Measurements from ENCODE around the gene ZNF749.
A peak's percentile ranks its signal among the peaks of the same experiment; 100 is the strongest.

The ZNF749 gene

DNA sequence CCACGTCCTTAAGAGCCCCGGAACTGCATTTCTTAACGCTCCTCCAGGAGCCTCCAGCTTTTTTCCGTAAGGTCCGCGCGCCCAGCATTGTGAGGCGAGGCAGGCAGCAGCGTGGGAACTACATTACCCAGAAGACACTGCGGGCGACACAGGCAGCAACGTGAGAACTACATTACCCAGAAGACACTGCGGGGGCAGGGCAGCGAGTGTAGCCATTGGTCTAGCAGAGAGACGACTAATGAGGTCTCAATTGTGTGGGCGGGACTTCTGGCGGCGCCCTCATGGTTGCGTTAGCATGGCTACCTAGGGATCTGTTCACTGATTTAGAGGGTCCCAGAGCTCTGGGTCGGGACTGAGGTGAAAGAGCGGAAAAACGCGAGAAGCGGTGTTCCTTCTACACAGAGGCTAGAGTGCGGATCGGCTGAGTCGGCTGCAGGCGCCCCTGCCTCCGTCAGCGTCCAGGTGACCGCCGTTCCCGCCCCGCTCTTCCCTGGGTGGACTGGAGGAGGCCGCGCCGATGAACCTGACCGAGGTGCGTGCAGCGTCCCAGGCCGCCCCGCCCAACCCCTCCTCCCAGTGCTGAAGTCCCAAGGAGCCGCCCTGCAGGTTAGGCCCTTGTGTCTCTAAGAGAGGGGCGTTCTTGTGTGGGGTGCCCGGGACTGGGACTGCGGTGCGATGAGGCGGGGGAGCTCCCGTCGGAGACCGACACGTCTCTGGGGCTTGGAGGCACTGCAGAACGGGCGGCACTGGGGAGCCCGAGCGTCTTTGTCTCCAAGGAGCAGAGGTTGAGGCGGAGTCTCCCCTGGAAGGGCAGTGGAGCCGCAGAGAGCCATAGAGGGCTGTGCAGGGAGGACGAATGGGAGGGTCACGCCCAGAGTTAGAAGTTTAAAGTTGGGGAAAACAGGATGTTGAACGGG, at the start of gene ZNF749:
ZNF749 (plus strand) TSS at position 264 of the 917 bp plus-strand sequence; CDS start at position 518, 254 bp downstream.
- peak; percentile 75 to 96 for DNase-seq

DNA sequence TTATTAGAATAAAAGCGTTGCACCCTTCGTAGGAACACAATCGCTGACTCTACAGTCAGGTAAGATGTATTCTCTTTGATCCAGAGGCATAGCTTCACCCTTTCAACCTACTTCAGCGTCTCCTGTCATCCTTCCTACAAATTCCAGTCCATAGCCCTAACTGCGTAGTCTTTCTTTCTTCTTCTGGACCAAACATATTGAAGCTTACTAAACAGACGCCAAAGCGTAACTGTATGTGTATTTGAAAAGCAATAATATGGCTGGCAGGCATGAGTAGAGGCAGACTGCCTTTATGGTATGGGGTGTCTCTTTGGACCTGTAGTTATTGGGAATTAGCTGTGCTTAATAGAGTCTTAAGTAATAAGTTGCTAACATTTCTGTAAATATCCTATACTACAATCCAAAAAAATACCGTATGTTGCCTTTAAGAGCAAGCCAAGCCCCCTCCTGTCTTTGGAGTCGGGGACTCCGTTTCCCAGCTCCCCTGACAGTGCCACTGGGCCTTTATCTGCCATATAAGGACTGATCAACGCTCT, 45.9 kb upstream of the ZNF749 start:
- DNase-seq: no peak

DNA sequence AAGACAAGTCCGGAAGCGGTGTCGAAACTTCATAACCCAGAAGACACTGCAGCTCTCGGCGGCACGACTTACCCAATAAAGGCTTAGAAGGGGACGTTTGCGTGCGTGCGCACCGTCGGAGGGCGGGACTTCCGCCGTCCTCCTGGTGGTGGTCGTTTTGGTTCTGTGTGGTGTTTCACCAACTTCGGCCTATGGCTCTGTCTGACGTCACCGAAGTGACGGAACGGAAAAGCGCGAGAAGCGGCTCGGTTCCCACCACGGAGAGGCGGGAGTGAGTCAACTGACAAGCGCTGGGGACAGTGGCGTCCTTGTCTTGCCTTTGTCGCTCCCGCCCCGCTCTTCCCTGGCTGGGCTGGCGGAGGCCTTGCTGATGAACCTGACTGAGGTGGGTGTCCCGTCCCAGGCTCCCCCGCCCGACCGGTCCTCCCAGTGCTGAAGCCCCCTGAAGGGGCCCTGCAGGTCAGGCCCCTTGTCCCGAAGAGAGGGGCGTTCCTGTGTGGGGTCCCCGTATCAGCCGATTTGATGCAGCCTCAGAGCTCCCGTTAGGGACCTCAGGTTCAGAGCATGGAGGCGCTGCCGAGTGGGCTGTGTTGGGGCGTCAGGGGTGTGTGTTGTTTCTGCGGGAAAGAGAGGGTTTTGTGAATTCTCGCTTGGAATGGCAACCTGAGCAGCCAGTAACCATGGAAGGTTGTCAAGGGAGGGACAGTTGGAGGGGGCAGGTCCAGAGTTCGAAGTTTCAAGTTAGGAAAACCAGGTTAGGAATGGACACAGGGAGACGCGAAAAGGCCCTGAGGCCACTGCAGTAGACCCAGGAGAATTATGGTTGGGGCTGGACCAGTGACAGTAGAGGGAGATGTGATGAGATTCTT, 45.2 kb upstream of the ZNF749 start, which contains the start of gene ZNF548:
ZNF548 (plus strand) TSS at position 125 of the 869 bp plus-strand sequence; CDS start at position 371, 246 bp downstream.
- DNase-seq: peak; percentile 99

DNA sequence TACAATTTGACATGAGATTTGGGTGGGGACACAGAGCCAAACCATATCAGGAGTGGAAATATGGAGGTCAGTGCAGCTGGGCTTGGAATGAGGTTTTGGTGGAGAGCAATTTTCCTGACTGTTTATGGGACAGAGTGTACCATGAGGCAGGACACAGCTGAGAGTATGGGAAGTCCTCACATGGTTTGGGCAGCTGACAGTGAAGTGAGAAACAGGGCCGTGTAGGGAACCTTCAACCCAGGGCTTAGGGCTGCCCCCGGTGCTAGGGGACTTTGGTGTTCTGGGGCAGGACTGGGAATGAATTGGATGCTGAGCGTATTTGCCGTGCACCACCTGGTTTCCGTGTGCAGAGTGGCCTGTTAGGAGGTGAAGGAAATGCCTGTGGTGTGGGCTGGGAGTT, 39.4 kb upstream of the ZNF749 start:
- DNase-seq: no peak

DNA sequence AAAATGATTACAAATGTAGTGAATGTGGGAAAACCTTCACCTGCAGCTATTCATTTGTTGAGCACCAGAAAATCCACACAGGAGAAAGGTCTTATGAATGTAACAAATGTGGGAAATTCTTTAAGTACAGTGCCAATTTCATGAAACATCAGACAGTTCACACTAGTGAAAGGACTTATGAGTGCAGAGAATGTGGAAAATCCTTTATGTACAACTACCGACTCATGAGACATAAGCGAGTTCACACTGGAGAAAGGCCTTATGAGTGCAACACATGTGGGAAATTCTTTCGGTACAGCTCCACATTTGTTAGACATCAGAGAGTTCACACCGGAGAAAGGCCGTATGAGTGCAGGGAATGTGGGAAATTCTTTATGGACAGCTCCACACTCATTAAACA, 36.3 kb upstream of the ZNF749 start:
- no peak for DNase-seq

DNA sequence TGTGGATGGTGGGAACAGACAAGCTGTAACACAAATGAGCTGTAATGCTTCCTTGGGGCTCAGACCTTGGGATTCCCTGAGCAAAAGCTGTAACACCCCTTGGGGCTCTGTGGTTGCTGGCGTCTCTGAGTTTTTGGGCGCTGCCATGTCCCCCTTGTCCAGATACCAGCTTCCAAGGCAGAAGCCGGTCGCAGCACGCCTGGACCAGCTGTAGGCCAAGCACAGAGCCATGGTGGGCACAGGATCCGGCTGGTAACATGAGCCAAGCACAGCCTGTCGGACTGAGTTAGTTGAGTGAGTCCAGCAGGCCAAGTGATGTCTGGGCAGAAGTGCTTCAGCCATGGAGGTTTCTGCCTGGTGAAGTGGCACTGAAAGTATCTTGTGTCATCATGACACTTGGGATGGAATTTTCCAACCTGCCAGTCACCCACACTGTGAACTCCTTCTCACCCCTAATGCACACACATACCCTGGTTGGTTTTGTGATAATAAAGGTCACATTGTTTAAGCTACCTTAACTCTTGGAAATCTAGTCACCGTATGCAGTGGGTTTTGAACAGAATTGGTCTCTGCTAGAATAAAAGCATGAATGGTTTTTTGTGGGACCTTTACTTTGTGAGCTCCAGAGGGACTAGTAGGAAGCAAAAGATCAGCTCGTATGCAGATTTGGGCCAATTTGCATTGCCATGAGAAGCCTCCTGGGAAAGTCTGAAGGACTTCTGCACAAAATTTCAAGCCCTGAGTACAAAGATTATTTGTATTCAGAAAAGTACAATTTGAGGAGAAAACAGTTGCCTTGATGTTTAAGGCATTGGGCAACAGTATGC, 31.2 kb upstream of the ZNF749 start:
- no peak for DNase-seq

DNA sequence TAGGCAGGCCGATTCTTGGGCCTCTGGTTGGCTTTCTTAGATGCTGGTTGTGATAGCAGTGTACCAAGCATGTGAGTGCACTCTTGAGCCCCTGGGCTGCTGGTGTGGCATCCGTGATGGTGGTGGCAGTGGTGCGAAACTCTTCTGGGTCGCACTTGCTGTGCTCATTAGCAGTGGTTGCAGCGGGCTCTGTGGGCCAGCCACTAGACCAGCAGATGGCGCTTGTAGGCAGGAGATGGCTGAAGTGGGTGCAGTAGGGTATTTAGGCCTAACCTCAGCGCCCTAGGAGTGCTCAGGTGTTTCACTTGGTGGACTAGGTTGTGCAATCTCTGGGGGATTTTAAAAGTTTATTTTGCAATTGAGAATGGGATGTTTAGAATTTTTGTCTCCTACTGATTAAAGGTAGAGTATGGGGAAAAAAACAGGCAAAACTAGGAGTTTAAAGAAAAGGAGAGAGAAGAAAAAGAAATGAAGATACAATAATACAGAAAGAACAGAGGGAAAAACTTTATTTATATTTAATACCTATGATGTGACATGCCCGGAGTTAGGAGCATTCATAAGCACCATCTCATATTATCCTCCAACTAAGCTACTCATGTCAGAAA, 28.5 kb upstream of the ZNF749 start:
- no peak for DNase-seq

DNA sequence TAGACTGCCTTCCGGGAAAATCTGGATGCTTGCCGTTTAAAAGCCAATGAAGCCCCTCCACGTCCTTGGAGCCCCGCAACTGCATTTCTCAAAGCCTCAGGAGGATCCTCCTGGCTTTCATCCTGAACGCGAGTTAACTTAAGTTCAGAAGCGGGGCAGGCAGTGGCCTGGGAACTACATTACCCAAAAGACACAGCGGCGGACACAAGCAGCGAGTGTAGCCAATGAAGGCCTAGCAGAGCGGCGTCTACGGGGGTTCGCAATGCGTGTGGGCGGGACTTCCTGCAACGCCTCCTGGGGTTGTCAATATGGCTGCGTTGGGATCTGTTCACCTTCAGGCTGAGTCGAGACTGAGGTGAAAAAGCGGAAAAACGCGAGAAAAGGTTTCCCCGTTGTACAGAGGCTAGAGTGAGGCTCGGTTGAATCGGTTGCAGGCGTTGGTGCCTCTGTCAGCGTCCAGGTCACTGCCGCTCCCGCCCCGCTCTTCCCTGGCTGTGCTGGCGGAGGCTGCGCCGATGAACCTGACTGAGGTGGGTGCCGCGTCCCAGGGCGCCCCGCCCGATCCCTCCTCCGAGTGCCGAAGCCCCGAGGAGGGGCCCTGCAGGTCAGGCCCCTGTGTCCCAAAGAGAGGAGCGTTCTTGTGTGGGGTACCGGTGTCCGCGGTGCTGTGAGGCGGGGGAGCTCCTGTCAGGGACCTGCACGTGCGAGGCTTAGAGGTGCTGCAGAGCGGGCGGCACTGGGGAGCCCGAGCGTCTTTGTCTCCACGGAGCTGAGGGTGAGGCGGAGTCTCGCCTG, 24.1 kb upstream of the ZNF749 start, which contains the start of gene ZNF17:
ZNF17 (plus strand) TSS at position 285 of the 795 bp plus-strand sequence. CDS start 2,455 bp downstream, outside the sequence.
- DNase-seq: peak; percentile 70 to 84

DNA sequence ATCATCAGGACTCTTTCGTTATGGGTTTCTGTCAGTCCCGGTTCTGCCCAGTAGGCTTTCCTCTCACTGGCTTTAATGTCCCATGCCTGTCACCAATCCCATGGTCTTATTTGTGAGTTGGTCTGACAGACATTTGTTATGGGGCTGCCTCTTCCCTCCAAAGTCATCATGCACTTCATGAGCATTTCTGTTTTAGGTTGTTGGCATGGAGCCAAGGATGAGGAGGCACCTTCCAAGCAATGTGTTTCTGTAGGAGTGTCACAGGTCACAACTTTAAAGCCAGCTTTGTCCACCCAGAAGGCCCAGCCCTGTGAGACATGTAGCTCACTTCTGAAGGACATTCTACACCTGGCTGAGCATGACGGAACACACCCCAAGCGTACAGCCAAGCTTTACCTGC, 15.7 kb upstream of the ZNF749 start:
- no peak for DNase-seq

DNA sequence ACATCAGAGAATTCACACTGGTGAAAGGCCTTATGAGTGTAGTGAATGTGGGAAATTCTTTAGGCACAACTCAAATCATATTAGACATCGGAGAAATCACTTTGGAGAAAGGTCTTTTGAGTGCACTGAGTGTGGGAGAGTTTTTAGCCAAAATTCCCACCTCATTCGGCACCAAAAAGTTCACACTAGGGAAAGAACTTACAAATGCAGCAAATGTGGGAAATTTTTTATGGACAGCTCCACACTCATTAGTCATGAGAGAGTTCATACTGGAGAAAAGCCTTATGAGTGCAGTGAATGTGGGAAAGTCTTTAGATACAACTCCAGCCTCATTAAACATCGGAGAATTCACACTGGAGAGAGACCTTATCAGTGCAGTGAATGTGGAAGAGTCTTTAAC, 14.1 kb upstream of the ZNF749 start:
- DNase-seq: no peak

DNA sequence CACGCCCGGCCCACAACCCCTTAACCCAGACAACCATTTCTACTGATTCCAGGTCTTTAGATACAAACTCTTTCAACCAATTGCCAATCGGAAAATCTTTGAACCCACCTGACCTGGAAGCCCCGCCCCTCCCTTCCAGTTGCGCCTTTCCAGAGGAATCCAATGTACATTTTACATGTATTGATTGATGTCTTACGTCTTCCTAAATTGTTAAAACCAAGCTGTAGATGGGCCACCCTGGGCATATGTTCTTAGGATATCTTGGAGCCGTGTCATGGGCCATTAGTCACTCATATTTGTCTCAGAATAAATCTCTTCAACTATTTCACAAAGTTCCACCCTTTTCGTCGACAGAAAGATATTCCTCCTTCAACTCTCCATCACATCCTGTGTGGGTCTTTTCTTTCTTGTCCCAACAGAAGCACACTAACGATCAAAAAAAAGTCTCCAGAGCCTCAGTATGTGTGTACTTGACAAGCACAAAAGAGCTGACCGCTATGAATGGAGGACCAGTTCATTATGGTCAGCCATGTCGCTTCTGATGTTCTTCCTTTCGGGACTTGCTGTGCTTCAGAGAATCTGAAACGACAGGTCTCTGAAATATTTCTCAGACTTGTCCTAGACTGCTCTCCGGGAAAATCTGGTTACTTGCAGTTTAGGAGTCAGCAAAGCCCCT, 601 bp upstream of the ZNF749 start:
- no peak for DNase-seq

DNA sequence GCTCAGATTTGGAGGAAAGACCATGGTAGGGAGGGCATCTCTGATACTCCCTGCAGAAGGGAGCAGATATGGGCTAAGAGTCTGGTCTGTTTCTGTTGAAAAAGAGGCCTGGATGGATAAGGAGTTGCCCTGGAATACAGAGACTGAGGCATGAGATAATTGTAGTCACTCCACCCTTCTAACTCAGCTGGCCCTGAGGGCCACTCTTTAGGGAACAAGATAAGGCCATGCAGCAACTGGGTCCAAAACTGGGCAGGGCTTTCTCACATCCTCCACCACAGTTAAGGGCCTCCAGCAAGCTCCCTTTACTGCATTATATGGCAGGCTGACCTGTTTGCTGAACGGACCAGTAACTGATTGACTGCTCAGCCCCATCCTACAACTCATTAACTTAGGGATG, 1.3 kb downstream of the ZNF749 start:
- DNase-seq: no peak

DNA sequence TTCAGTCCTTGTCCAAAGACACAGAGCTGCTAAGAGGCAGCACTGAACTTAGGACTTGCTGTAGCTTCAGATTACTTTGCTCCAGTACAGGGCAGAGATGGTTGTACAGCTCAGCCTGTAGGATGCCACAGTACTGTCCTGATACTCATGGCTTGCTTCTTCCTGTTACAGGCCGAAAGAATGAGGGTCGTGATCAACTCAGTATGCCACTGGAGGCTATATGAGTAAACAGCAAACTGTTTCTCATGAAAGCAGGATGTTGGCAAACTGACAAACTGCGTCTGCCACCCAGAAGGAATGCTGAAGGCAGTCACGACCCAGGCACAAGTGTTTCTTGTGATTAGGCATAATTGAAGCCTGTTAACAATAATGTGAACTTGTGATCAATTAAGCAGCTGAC, 2.8 kb downstream of the ZNF749 start:
- no peak for DNase-seq

DNA sequence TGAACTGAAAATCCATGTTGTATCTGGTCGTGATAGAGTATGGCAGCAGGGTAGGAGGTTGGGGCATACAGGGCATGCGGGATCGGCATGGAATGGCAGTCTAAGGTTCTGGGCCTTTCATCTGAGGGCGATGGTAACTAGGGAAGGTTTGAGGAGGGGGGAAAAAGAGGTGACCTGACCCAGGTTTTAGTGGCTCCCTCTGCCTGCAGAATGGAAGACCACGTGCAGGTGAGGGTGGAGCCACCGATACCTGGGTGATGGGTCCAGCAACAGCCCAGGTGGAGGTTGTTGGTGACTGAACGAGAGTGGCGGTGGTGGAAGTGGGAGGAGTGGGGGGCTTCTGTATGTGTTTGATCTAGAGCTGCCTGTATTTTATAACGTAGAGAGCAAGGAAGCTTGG, 3.8 kb downstream of the ZNF749 start:
- DNase-seq: no peak

DNA sequence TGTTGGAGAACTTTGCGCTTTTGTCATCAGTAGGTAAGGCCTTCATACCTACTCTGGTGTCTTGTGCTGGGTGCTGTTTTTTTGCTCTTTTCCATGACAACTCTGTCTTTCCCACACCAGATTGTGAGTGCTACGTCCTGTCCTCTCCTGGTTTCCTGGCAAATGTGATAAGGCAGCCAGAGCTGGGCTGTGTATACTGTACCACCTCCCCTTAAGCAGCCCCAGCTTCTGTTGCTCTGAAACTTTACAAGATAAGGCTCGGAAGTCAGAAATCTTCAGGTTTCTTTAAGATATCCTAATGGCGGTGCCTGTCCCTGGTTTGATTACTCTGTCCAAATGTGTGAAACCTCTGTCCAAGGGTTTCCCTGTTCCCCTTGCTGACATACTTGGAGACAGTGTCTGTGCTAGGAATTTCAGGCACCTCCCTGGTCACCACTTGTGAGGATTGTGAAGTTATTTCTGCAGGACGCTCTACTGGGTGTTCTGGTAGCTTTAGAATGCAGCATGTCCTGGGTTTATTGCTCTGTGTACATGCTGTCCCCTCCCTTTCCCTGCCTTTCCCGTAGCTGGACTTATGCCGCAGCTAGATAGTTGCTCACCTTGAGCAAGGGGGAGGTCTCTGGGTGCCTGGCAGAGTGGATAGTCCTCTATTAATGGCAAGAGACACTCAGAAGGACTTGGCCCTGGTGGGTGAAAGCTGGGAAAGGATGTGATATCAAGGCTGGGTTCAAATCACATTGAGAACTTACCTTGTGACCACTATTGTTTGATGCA, 7.0 kb downstream of the ZNF749 start:
- no peak for DNase-seq

DNA sequence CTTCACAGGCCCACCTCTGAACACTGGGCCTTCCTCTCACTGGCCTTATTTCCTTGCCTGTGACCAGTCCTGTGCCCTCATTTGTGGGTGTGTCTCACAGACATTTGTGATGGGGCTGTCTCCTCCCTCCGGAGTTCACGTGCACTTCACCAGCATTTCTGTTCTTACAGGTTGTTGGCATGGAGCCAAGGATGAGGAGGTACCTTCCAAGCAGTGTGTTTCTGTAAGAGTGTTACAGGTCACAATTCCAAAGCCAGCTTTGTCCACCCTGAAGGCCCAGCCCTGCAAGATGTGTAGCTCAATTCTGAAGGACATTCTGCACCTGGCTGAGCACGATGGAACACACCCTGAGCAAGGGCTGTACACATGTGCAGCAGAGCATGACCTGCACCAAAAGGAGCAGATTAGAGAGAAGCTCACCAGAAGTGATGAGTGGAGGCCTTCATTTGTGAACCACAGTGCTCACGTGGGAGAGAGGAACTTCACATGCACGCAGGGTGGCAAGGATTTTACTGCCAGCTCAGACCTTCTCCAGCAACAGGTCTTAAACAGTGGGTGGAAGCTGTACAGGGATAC, 8.1 kb downstream of the ZNF749 start:
- no peak for DNase-seq

DNA sequence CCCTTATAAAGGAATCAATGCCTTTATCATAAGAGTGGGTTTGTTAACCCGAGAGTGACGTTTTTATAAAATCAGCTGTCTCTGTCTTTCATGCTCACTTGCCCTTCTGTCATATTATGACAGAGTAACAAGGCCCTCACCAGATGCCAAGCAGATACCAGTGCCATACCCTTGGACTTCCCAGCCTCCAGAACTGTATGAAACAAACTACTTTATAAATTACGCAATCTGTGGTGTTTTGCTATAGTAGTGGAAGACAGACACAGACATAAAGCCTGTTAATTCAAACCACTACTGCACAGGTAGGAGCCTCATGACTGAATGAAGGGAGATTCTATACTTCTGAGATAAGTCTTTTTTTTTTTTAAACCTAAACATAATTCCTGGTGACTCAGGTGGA, 17.2 kb downstream of the ZNF749 start:
- DNase-seq: no peak

DNA sequence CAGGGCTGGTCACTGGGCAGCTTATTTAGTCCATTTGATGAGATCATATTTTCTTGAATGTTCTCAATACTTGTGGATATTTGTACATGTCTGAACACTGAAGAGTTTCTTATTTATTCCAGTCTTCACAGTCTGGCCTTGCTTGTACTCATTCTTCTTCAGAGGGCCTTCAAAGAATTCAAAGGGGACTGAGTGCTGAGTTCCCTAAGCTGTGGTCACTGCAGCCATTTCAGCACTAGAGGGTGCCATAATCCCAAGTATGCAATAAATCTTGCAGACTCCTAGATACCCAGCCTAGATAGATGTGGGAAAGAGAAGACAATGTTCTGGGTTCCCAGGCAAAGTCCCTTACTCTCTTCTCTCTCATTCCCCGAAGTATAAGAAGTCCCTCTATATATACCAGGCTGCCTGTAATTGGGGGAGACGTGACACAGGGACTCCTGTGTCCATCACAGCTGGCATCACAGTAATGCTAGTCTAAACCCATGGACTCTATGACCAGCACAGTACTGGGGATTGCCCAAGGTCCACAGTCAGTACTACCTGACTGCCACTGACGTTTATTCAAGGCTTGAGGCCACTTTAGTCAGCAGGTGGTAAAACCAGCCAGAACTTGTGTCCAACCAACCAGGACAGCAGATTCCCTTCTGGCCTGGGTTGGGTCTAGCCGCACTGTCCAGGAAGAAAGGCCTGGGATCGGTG, 30.7 kb downstream of the ZNF749 start:
- no peak for DNase-seq

DNA sequence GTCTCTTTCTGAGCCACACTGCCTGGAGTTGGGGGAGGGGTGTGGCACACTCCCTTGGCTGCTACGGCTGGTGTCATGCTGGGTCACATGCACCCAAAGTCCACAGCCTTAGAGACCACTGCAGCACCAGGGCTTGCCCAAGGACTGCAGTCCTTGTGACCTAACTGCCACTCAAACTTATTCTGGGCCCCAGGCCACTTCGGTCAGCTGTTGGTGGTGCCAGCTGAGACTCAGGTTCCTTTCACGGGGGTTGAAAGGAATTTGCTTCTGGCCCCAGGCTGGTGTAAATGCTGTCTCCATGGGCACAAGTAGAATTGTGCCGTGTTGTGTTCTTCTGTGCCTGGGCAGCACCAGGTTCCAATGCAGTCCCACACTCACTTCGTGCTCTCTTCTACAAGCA, 31.4 kb downstream of the ZNF749 start:
- DNase-seq: no peak

All from cerebellar nuclear complex (tissue), 1 donor.